HG03442 (cell line): ENCODE data around the gene AOX1.
"Not testable (repeated sequence)": the region's sequence is repeated elsewhere in the genome, so short reads cannot be mapped to it uniquely, and the experiment has no call there.

ENCODE experiments used
- ATAC-seq: cut with Tn5 transposase; IDR thresholded peaks from one replicate; pipeline ENCODE4 v1.9.1; 2021; ENCODE audit warnings: mild to moderate bottlenecking, moderate library complexity; ENCODE audit not compliant: unreplicated experiment

The AOX1 gene

DNA sequence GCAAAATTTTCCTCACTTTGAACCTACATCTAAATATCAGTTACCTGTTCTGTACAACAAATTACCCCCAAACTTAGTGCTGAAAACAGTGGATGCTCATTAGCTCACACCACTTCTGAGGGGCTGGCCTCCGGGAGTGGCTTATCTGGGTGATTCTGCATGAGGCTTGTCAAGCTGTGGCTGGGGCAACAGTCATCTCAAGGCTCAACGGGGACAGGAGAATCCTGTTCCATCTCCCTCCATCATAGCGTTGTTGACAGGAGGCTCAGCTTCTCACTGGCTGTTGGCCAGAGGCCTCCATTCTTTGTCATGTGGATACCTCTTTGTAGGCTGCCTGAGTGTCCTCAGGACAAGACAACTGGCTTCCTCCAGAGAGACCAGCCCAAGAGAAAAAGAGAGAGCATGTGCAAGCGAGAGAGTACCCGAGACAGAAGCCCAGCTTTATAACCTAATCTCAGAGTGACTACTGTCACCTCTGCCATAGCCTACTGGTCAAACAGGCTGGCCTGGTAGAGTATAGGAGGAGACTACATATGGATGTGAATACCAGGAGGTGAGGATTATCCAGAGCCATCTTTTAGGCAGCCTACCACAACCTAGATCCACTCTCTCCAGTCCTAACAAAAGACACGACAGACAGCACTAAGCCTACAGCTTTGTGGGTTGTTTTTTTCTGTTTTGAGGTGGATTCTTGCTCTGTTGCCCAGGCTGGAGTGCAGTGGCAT is 79.1 kb downstream of the AOX1 start:
- no peak for ATAC-seq

- ATAC-seq = no peak
Observed at GRCh38 chr2:200665626-200666453, 80.0 kb downstream of the AOX1 start.

GRCh38 chr2:200667413-200667812 is 81.6 kb downstream of the AOX1 start:
- no peak for ATAC-seq

DNA sequence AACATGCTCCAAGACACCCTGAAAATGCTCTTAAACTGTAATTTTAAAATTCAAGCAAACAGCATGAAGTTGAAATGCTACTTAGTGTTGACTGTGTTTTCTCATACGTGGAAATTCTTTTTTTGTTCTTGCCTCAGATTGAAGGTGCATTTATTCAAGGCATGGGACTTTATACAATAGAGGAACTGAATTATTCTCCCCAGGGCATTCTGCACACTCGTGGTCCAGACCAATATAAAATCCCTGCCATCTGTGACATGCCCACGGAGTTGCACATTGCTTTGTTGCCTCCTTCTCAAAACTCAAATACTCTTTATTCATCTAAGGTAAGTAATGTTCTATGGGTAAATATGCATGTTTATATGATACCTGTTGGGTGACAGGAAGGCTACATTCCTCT is 82.7 kb downstream of the AOX1 start:
- ATAC-seq = no peak

- ATAC-seq = no peak
Observed at GRCh38 chr2:200669308-200669707, 83.5 kb downstream of the AOX1 start.

- ATAC-seq = no peak
Observed at GRCh38 chr2:200670313-200670712, 84.5 kb downstream of the AOX1 start.

- no peak for ATAC-seq
Observed at GRCh38 chr2:200670751-200671150, 84.9 kb downstream of the AOX1 start.

DNA sequence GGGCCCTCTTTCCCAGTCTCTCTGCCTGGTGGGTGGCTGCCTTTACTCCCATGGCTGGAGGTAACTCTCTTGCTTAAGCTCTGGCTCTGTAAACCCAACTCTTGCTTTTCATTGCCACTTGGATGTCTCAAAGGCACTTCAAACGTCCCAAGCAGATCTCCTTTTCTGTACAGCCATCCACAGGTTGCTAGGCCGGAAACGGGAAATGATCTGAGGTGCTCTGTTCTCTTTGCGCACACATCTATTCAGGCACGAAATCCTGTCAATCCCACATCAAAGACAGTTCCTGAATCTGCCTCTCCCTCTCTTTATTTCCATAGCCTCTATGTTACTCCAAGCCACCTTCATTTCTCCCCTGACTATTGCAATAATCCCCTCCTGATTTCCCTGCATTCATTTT is 87.4 kb downstream of the AOX1 start:
- no peak for ATAC-seq

- no peak for ATAC-seq
Observed at GRCh38 chr2:200674837-200675236, 89.0 kb downstream of the AOX1 start.

DNA sequence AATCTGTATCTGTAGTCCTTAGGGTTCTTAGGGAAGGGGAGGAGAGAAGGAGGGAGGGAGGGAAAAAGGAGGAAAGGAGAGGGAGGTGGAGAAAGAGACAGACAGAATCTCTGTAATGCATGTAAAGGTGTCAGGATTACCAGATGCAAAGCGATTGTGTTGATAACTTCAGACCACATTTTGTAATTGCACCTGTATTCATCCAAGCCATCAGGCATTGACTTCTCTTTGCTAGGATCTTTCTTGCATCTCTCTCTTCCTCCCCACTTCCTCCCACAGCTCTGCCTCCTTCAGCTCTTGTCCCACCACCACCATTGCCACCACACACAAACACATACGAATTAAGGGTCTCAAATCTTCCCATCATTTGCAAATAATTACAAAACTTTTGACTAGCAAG is 91.4 kb downstream of the AOX1 start:
- no peak for ATAC-seq

DNA sequence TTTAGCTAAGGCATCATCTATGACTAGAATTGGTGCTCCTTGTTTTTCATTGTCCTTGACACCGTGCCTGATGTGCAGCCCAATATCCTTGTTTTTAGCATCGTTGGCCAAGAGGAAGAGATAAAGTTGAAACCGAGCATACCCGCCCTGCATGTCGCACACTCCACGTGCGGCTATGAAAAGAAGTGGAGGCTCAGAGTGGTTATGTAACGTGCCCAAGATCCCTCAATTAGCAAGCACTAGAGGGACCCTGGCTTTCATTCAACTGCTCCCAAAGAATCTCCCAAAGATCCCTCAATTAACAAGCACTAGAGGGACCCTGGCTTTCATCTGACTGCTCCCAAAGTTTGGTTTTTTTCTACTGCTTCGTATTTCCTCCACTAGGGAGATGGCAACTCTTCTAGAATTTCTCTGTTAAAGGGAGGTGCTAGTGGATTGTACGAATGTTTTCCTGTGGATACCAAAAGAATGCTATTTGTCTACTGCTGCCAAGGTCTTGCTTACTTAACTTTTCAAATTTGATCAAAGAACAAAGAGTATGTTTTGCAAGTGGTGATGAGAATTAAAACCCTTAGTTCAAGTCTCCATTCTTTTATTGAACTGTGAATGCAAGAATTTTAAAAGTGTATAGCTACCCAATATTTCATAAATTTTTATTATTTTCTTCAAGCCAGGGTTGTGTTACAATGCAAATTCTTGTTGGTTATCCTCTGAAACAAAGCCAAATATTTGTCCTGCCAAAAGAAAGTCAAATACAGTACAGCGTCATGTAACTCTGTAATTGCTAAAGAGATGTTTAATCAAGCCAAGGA is 92.1 kb downstream of the AOX1 start:
- ATAC-seq = no peak

DNA sequence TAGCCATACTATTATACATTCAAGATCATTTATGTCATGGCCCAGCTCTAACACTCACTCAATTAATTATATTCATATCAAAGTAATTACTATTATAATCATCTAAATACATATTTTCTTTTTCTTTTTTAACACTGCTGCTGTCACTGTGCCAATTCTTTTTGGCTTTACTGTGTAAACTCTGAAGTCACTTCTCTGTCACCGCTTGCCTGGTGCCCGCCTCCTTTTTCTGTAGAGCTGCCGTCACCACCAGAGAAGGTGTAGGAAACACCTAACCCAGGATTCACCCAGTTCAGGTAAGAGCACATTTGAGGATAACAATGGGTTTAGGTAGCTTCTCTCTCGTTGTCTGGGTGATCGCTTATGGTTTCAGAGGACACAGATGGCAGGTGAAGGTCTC is 93.3 kb downstream of the AOX1 start:
- ATAC-seq = no peak

- no peak for ATAC-seq
Observed at GRCh38 chr2:200679535-200679934, 93.7 kb downstream of the AOX1 start.

DNA sequence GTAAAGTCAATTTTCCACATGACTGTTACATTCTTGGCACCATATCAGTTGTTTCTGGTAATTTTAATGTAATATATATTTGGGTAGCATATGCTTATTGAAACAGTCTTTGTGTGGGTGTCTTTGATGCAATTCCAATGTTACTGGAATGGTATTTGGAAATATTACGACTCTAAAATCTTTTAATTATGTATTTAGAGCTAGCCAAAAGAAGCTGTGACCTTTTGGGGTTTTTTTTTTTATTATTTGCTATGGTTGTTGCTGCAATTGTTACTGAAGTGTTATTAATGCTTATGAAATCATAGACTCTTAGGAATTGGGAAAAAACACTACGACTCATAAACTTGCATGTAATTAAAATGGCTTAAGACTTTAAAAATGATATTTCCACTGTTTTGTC is 95.9 kb downstream of the AOX1 start:
- no peak for ATAC-seq

DNA sequence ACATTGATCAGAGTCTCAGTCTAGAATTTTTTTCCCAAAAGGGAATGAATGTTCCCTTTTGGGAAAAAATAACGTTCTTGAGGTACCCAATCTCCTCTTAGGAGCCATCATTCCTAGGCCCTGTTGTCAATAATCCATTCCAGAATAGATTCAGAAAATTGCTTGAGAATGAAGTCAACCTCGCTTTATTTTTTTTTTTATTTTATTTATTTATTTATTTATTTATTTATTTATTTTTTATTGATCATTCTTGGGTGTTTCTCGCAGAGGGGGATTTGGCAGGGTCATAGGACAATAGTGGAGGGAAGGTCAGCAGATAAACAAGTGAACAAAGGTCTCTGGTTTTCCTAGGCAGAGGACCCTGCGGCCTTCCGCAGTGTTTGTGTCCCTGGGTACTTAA is 96.6 kb downstream of the AOX1 start:
- ATAC-seq = not testable (repeated sequence)

GRCh38 chr2:200687922-200688920 is 102.4 kb downstream of the AOX1 start:
- no peak for ATAC-seq

- ATAC-seq = no peak
Observed at GRCh38 chr2:200689115-200689514, 103.3 kb downstream of the AOX1 start.

GRCh38 chr2:200693836-200694470 is 108.1 kb downstream of the AOX1 start:
- ATAC-seq = no peak

DNA sequence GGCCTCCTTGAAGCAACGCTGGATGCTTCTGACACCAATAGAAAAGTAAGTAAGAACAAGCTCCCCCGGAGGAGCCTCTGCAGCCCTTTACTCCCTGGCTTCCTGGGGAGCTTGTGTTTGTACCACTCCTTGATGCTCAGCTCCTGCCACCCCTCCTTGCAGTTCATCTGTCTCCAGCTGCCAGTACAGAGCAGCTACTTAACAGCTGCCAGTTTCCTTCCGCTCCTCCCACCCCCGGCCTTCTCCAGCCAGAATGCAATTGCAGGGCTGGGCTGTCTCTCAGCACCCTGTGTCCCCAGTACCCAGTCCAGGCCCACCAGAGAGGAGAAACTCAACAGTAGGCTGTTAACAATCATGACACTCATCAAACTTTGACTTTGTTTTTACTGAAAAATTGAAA is 109.4 kb downstream of the AOX1 start:
- ATAC-seq = no peak

- ATAC-seq = no peak
Observed at GRCh38 chr2:200695601-200696000, 109.8 kb downstream of the AOX1 start.
